ENCODE measurements around the gene KRT17.

- TF ChIP-seq ZEB2 (IDR thresholded peaks at IDR 0.05) (no peak), TARDBP (IDR thresholded peaks at IDR 0.05) (no peak), HNRNPLL (IDR thresholded peaks at IDR 0.05; ENCODE audit: low read depth, low read length, poor library complexity, severe bottlenecking) (no peak), JUND (IDR thresholded peaks at IDR 0.05; ENCODE audit: borderline replicate concordance, low read depth, low read length) (no peak), JUND (tag; IDR thresholded peaks at IDR 0.05; ENCODE audit: borderline replicate concordance, low read depth, low read length) (no peak), CEBPB (tag; IDR thresholded peaks at IDR 0.05) (no peak), ZNF24 (IDR thresholded peaks at IDR 0.05) (no peak), MLLT1 (IDR thresholded peaks at IDR 0.05) (no peak), GATA2 (CRISPR knock-in tag; IDR thresholded peaks at IDR 0.05) (no peak), ELK3 (CRISPR knock-in tag; IDR thresholded peaks at IDR 0.05) (no peak), ZFX (CRISPR knock-in tag; IDR thresholded peaks at IDR 0.05) (no peak), CHD4 (IDR thresholded peaks at IDR 0.05; ENCODE audit: insufficient read depth, insufficient replicate concordance, low read depth, low read length, poor library complexity, severe bottlenecking) (no peak)
Observed at GRCh38 chr17:41621916-41622315, 2.5 kb downstream of the KRT17 start.
